ENCODE measurements around the gene OR2B2. TPM values are rescaled to one million over a fixed set of nuclear protein-coding genes. Genes with fewer than 3 reads are reported as not detected.
A peak's percentile ranks its signal among the peaks of the same experiment; 100 is the strongest.

Gene OR2B2
- total and polyA plus RNA-seq, 4 donors, result not detected

DNA sequence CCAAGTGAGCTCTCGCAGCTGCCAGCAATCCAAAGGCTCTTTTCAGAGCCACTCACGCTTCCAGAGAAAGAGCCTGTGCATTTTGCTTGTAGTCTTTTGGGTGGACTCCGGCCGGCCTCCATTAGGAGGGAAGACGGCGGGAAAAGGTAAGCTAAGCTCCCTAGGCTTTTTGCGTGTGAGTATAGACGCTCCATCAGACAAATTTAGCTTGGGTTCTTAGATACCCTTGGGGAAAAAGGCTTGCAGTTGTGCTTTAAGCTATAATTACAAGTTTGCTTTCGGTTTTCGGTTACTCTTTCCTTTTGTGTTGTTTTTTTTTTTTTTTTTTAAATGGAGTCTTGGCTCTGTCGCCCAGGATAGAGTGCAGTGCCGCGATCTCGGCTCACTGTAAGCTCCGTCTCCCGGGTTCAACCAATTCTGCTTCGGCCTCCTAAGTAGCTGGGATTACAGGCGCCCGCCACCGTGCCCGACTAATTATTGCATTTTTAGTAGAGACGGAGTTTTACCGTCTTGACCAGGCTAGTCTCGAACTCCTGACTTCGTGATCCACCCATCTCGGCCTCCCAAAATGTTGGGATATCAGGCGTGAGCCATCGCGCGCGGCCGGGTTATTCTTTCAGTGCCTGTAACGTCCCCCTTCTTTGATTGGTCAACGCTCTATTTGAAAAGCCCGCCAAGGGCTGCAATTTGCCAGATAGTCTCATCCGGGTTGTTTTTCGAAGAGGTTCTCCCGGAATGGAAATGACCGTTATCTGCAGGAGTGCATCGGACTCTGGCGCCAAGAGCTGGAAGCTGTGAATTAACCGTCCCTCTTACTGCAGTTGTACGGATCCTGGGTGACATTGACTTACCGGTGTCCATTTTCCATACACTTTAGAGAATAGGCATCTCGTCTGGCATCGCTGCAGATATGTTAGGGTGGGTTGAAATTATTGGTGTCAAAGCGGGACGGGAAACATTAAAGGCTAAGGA lies 18.1 kb downstream of the OR2B2 start:
- Histone ChIP-seq H3K9ac (ENCODE audit: low read depth in 1 of 2, low read length in 2 of 2) (peak overlapping the region; percentile 56 to 96), H3K4me1 (ENCODE audit: control insufficient read depth in 4 of 4, insufficient read depth in 4 of 4, low read length in 3 of 4) (peaks cover 3 to 38% (median 18%) of the 10 kb centered on the region in 4 donors), H3K36me3 (ENCODE audit: control insufficient read depth in 4 of 4, insufficient read depth in 3 of 4, low read depth in 1 of 4, low read length in 3 of 4) (no peaks in the 10 kb centered on the region), H3K27ac (ENCODE audit: low read depth in 1 of 2, low read length in 2 of 2) (peak overlapping the region; percentile 88 to 92), H3K4me3 (ENCODE audit: low read depth in 1 of 3, low read length in 3 of 3) (peak overlapping the region; percentile 60 to 91 (median 89)), H3K27me3 (ENCODE audit: control insufficient read depth in 4 of 4, insufficient read depth in 4 of 4, low read length in 3 of 4) (no peaks in the 10 kb centered on the region), H3K9me3 (ENCODE audit: control insufficient read depth in 4 of 4, low read length in 3 of 4) (peaks cover 0 to 12% (median 0%) of the 10 kb centered on the region in 4 donors)
- peak; percentile 84 for DNase-seq (ENCODE audit: low spot score)
- WGBS, result under 1% methylated on average over 48 of the region's 48 CpGs
- TF ChIP-seq, protein P1, sequence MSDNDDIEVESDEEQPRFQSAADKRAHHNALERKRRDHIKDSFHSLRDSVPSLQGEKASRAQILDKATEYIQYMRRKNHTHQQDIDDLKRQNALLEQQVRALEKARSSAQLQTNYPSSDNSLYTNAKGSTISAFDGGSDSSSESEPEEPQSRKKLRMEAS (IDR thresholded peaks at IDR 0.05), result no peak
- TF ChIP-seq RAD21 (IDR thresholded peaks at IDR 0.05) (peak in 1 of 2 donors; percentile 14), GABPA (IDR thresholded peaks at IDR 0.05 in 1 of 2, conservative IDR thresholded peaks at IDR 0.05 in 1 of 2) (peak in 1 of 2 donors; percentile 26), ATF3 (IDR thresholded peaks at IDR 0.05) (peak; percentile 33), NR2F2 (IDR thresholded peaks at IDR 0.05) (no peak), HNF4A (conservative IDR thresholded peaks at IDR 0.05) (peak in 1 of 2 donors; percentile 29), JUND (IDR thresholded peaks at IDR 0.05) (no peak), YY1 (IDR thresholded peaks at IDR 0.05) (peak; percentile 42), HNF4G (IDR thresholded peaks at IDR 0.05) (no peak), EGR1 (IDR thresholded peaks at IDR 0.05; ENCODE audit: low read depth in 2 of 2) (no peak), SP1 (IDR thresholded peaks at IDR 0.05) (peak; percentile 68), TAF1 (conservative IDR thresholded peaks at IDR 0.05) (no peak), RXRA (IDR thresholded peaks at IDR 0.05) (peak in 1 of 2 donors; percentile 27), ZBTB33 (IDR thresholded peaks at IDR 0.05) (peak; percentile 13), FOXA2 (IDR thresholded peaks at IDR 0.05) (no peak), FOXA1 (IDR thresholded peaks at IDR 0.05) (no peak), CTCF (IDR thresholded peaks at IDR 0.05; ENCODE audit: low read depth, low read length, missing input control) (no peak)
- TF ChIP-seq, protein P2, sequence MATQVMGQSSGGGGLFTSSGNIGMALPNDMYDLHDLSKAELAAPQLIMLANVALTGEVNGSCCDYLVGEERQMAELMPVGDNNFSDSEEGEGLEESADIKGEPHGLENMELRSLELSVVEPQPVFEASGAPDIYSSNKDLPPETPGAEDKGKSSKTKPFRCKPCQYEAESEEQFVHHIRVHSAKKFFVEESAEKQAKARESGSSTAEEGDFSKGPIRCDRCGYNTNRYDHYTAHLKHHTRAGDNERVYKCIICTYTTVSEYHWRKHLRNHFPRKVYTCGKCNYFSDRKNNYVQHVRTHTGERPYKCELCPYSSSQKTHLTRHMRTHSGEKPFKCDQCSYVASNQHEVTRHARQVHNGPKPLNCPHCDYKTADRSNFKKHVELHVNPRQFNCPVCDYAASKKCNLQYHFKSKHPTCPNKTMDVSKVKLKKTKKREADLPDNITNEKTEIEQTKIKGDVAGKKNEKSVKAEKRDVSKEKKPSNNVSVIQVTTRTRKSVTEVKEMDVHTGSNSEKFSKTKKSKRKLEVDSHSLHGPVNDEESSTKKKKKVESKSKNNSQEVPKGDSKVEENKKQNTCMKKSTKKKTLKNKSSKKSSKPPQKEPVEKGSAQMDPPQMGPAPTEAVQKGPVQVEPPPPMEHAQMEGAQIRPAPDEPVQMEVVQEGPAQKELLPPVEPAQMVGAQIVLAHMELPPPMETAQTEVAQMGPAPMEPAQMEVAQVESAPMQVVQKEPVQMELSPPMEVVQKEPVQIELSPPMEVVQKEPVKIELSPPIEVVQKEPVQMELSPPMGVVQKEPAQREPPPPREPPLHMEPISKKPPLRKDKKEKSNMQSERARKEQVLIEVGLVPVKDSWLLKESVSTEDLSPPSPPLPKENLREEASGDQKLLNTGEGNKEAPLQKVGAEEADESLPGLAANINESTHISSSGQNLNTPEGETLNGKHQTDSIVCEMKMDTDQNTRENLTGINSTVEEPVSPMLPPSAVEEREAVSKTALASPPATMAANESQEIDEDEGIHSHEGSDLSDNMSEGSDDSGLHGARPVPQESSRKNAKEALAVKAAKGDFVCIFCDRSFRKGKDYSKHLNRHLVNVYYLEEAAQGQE (IDR thresholded peaks at IDR 0.05), result no peak
